Sigmoid colon (tissue), 7 donors: ENCODE data around the gene STAG1. TPM values are rescaled to one million over a fixed set of nuclear protein-coding genes. Genes with fewer than 3 reads are reported as not detected.
A peak's percentile ranks its signal among the peaks of the same experiment; 100 is the strongest.

ENCODE experiments used
- DNase-seq: peaks from one replicate; pipeline ENCODE4 v3.0.0-alpha.2; 2019
- H3K27ac ChIP-seq, 4 donors: fragments of 200-600 bp; sonication (generic); one replicate each; pipeline ENCODE4 v1.5.1; 2016 to 2019; ENCODE audit warnings: mild to moderate bottlenecking in 1 of 4
- H3K27me3 ChIP-seq, 3 donors: fragments of 200-600 bp; sonication (generic); one replicate each; pipeline ENCODE4 v1.5.1; 2019; ENCODE audit warnings: mild to moderate bottlenecking in 1 of 3
- H3K36me3 ChIP-seq, 4 donors: fragments of 200-600 bp; sonication (generic); one replicate each; pipeline ENCODE4 v1.5.1; 2016 to 2019
- H3K4me1 ChIP-seq, 4 donors: fragments of 200-600 bp; sonication (generic); one replicate each; pipeline ENCODE4 v1.5.1; 2017 to 2019
- H3K4me3 ChIP-seq, 4 donors: fragments of 200-600 bp; sonication (generic); one replicate each; pipeline ENCODE4 v1.5.1; 2017 to 2019; ENCODE audit warnings: mild to moderate bottlenecking in 2 of 4, moderate library complexity in 1 of 4
- H3K9me3 ChIP-seq, 4 donors: fragments of 200-600 bp in 3 of 4; sonication (generic) in 3 of 4; one replicate each; pipeline versions ENCODE4 v1.5.1 to v1.6.1; 2013 to 2019
- CTCF ChIP-seq, 4 experiments: fragments of 450-650 bp in 3 of 4; fragments of 200-600 bp in 1 of 4; IDR thresholded peaks; one replicate each; pipeline ENCODE4 v1.5.1; 2016 to 2019; ENCODE audit warnings: antibody characterized with exemption in 4 of 4, mild to moderate bottlenecking in 3 of 4, moderate library complexity in 2 of 4
- EP300 ChIP-seq, 4 donors: sonication (generic); formaldehyde crosslinking; IDR thresholded peaks; one replicate each; pipeline ENCODE4 v1.6.1; 2017; ENCODE audit warnings: antibody characterized with exemption in 4 of 4
- POLR2A ChIP-seq, 2 donors: fragments of 450-650 bp; IDR thresholded peaks; one replicate each; pipeline ENCODE4 v1.6.1; 2016; ENCODE audit warnings: antibody characterized with exemption in 2 of 2, mild to moderate bottlenecking in 2 of 2, moderate library complexity in 2 of 2
- POLR2AphosphoS5 ChIP-seq, 4 donors: sonication (generic); formaldehyde crosslinking; IDR thresholded peaks; one replicate each; pipeline ENCODE4 v1.6.1; 2017; ENCODE audit warnings: antibody characterized with exemption in 4 of 4
- WGBS, 2 donors: extraction: QIAGEN DNeasy Blood & Tissue Kit; methylation state at CpG; one replicate each; pipeline ENCODE4 v1.1.7; 2013; 5-methylcytosine and 5-hydroxymethylcytosine counted together
- intact Hi-C: fragments of 100-400 bp; cut with DNase I; formaldehyde crosslinking; loops from one replicate; pipeline ENCODE4 v1.15.1; 2023
- polyA plus RNA-seq, 3 donors: library from polyadenylated mRNA; stranded (reverse); fragments of 200-250 nt; gene quantifications; one replicate each; pipeline ENCODE4 v1.2.3, GENCODE V29; 2013
- total RNA-seq, 4 donors: library from RNA; depleted of rRNA; stranded (reverse); fragments of >200 nt; gene quantifications; one replicate each; pipeline ENCODE4 v1.1.0, GENCODE V29; 2016
- donor health status: healthy with polysubstance abuse.
- donor health status: Bipolar disorder and iron deficiency.
- donor health status: healthy.

Gene STAG1
- total and polyA plus RNA-seq, 7 donors, result 12.0 to 52.8 (median 37.3) TPM

- WGBS, 2 donors, result 82 to 93% methylated on average over 2 of the region's 2 CpGs
- H3K27me3 ChIP-seq, result no peaks in the 10 kb centered on the region
- H3K9me3 ChIP-seq, result no peaks in the 10 kb centered on the region
- no peak overlapping the region for H3K4me3 ChIP-seq
- no peak for DNase-seq
- peak overlapping the region in 3 of 4 donors; percentile 12 to 21 (median 16) for H3K27ac ChIP-seq
- intact Hi-C loops, result no loop called here
- peaks cover 0 to 12% (median 5%) of the 10 kb centered on the region in 4 donors for H3K4me1 ChIP-seq
- TF ChIP-seq EP300 (IDR thresholded peaks at IDR 0.05) (no peak), POLR2A (IDR thresholded peaks at IDR 0.05) (no peak), POLR2AphosphoS5 (IDR thresholded peaks at IDR 0.05) (no peak), CTCF (IDR thresholded peaks at IDR 0.05) (no peak)
- no peaks in the 10 kb centered on the region for H3K36me3 ChIP-seq
Measured at GRCh38 chr3:136513367-136513766, 238.8 kb downstream of the STAG1 start.

GRCh38 chr3:136512381-136512780, 239.8 kb downstream of the STAG1 start:
- intact Hi-C loops, result no loop called here
- Histone ChIP-seq H3K4me3 (no peak overlapping the region), H3K4me1 (peaks cover 0 to 12% (median 5%) of the 10 kb centered on the region in 4 donors), H3K9me3 (no peaks in the 10 kb centered on the region), H3K27me3 (no peaks in the 10 kb centered on the region), H3K27ac (no peak overlapping the region), H3K36me3 (no peaks in the 10 kb centered on the region)
- TF ChIP-seq CTCF (IDR thresholded peaks at IDR 0.05) (no peak), POLR2AphosphoS5 (IDR thresholded peaks at IDR 0.05) (no peak), POLR2A (IDR thresholded peaks at IDR 0.05) (no peak), EP300 (IDR thresholded peaks at IDR 0.05) (no peak)
- WGBS, 2 donors, result 57 to 78% methylated on average over 1 of the region's 1 CpG
- no peak for DNase-seq

GRCh38 chr3:136505676-136506075, 246.5 kb downstream of the STAG1 start:
- Histone ChIP-seq H3K27me3 (no peaks in the 10 kb centered on the region), H3K4me1 (no peaks in the 10 kb centered on the region), H3K36me3 (peaks cover 0 to 8% (median 0%) of the 10 kb centered on the region in 4 donors), H3K27ac (no peak overlapping the region), H3K9me3 (no peaks in the 10 kb centered on the region), H3K4me3 (no peak overlapping the region)
- WGBS, 2 donors, result 91 to 94% methylated on average over 1 of the region's 1 CpG
- DNase-seq, result no peak
- intact Hi-C loops, result no loop called here
- TF ChIP-seq EP300 (IDR thresholded peaks at IDR 0.05) (no peak), POLR2A (IDR thresholded peaks at IDR 0.05) (no peak), POLR2AphosphoS5 (IDR thresholded peaks at IDR 0.05) (no peak), CTCF (IDR thresholded peaks at IDR 0.05) (no peak)

GRCh38 chr3:136503056-136503455, 249.1 kb downstream of the STAG1 start:
- Histone ChIP-seq H3K4me3 (no peak overlapping the region), H3K27me3 (no peaks in the 10 kb centered on the region), H3K36me3 (peaks cover 0 to 20% (median 2%) of the 10 kb centered on the region in 4 donors), H3K4me1 (no peaks in the 10 kb centered on the region), H3K9me3 (no peaks in the 10 kb centered on the region), H3K27ac (no peak overlapping the region)
- DNase-seq, result no peak
- TF ChIP-seq POLR2AphosphoS5 (IDR thresholded peaks at IDR 0.05) (no peak), POLR2A (IDR thresholded peaks at IDR 0.05) (no peak), EP300 (IDR thresholded peaks at IDR 0.05) (no peak), CTCF (IDR thresholded peaks at IDR 0.05) (no peak)
- intact Hi-C loops, result no loop called here
- 82 to 91% methylated on average over 2 of the region's 2 CpGs for WGBS, 2 donors

- Histone ChIP-seq H3K27me3 (no peaks in the 10 kb centered on the region), H3K27ac (no peak overlapping the region), H3K9me3 (no peaks in the 10 kb centered on the region), H3K4me3 (no peak overlapping the region), H3K4me1 (no peaks in the 10 kb centered on the region), H3K36me3 (peaks cover 0 to 22% (median 2%) of the 10 kb centered on the region in 4 donors)
- WGBS, 2 donors, result 90 to 94% methylated on average over 6 of the region's 6 CpGs
- TF ChIP-seq POLR2AphosphoS5 (IDR thresholded peaks at IDR 0.05), result no peak
- no peak for TF ChIP-seq EP300 (IDR thresholded peaks at IDR 0.05)
- TF ChIP-seq CTCF (IDR thresholded peaks at IDR 0.05), result no peak
- TF ChIP-seq POLR2A (IDR thresholded peaks at IDR 0.05), result no peak
- DNase-seq, result no peak
- intact Hi-C loops, result no loop called here
Measured at GRCh38 chr3:136498919-136499447, 253.2 kb downstream of the STAG1 start.
